H1 (cell line): ENCODE results near the gene TMEM187. TPM values are rescaled to one million over a fixed set of nuclear protein-coding genes. Genes with fewer than 3 reads are reported as not detected.

Source experiments
- CTCF ChIA-PET: fragments of 300-600 bp; sonication (Branson Sonifier 250); formaldehyde crosslinking; loops from one replicate; lab custom pipeline; 2021; ENCODE audit not compliant: partially characterized antibody; lab: Charles Lee
- POLR2A ChIA-PET: fragments of 300-600 bp; sonication (Branson Sonifier 250); formaldehyde crosslinking; loops from one replicate; lab custom pipeline; 2021; ENCODE audit warnings: inconsistent platforms; ENCODE audit not compliant: partially characterized antibody; lab: Charles Lee
- DNase-seq, 2 experiments: peaks; one replicate each; pipeline versions ENCODE4 v3.0.0 to v3.0.0-alpha.2; 2010 to 2022; ENCODE audit warnings: low spot score in 2 of 2, low read depth in 1 of 2, mixed read lengths in 1 of 2
- FAIRE-seq: peaks from 2 replicates; lab custom pipeline; 2011; peaks lifted over from hg19 to GRCh38; lab: Jason Lieb, UNC
- H2AFZ ChIP-seq: 2 replicates; pipeline ENCODE4 v1.8.1; 2012; ENCODE audit warnings: low read length, inconsistent platforms
- H2AK5ac ChIP-seq: 2 replicates; pipeline ENCODE4 v1.6.1; 2013; ENCODE audit warnings: low read depth, low read length
- H2BK120ac ChIP-seq: replicated peaks from 2 replicates; pipeline ENCODE3; 2013; ENCODE audit warnings: low read depth, low read length, inconsistent platforms
- H2BK12ac ChIP-seq: 2 replicates; pipeline ENCODE4 v1.6.1; 2013; ENCODE audit warnings: low read depth, low read length
- H2BK15ac ChIP-seq: 2 replicates; pipeline ENCODE4 v1.6.1; 2013; ENCODE audit warnings: low read length
- H2BK20ac ChIP-seq: 2 replicates; pipeline ENCODE4 v1.6.1; 2013; ENCODE audit warnings: low read length
- H2BK5ac ChIP-seq: 2 replicates; pipeline ENCODE4 v1.6.1; 2013; ENCODE audit warnings: low read depth, low read length
- H3K14ac ChIP-seq: 2 replicates; pipeline ENCODE4 v1.6.1; 2013; ENCODE audit warnings: inconsistent platforms; ENCODE audit not compliant: insufficient read length
- H3K18ac ChIP-seq: 2 replicates; pipeline ENCODE4 v1.6.1; 2013; ENCODE audit warnings: low read length; ENCODE audit errors: extremely low read depth
- H3K23ac ChIP-seq: 2 replicates; pipeline ENCODE4 v1.6.1; 2013; ENCODE audit warnings: inconsistent platforms; ENCODE audit not compliant: insufficient read length
- H3K23me2 ChIP-seq: 2 replicates; pipeline ENCODE4 v1.6.1; 2013; ENCODE audit warnings: low read depth, low read length
- H3K27ac ChIP-seq: 2 replicates; pipeline ENCODE4 v1.6.1; 2011; ENCODE audit warnings: low read depth, low read length, inconsistent platforms
- H3K27me3 ChIP-seq, 4 experiments: replicated peaks in 1 of 4; 1 replicate in 1 of 4; 2 replicates in 3 of 4; pipeline versions ENCODE4 v1.6.1 to v1.8.1; 2011 to 2013; ENCODE audit warnings: low read length in 3 of 4, mild to moderate bottlenecking in 3 of 4, inconsistent platforms in 2 of 4, mixed read lengths in 2 of 4, moderate library complexity in 1 of 4; ENCODE audit not compliant: control insufficient read depth in 3 of 4, insufficient read depth in 3 of 4; ENCODE audit errors: extremely low read depth in 1 of 4
- H3K36me3 ChIP-seq, 4 experiments: 2 replicates each; pipeline versions ENCODE4 v1.6.1 to v1.8.1; 2011 to 2013; ENCODE audit warnings: mild to moderate bottlenecking in 4 of 4, low read length in 3 of 4, moderate library complexity in 2 of 4, control low read depth in 1 of 4, inconsistent platforms in 1 of 4; ENCODE audit not compliant: insufficient read depth in 4 of 4, control insufficient read depth in 2 of 4
- H3K4ac ChIP-seq: replicated peaks from 2 replicates; pipeline ENCODE3; 2013; ENCODE audit warnings: low read length, low read depth, mixed read lengths, inconsistent platforms; ENCODE audit not compliant: insufficient read length
- H3K4me1 ChIP-seq, 4 experiments: replicated peaks in 1 of 4; 1 replicate in 1 of 4; 2 replicates in 3 of 4; pipeline versions ENCODE4 v1.6.1 to v1.8.1; 2011 to 2013; ENCODE audit warnings: low read length in 3 of 4, inconsistent platforms in 2 of 4, mixed read lengths in 1 of 4; ENCODE audit not compliant: insufficient read depth in 4 of 4, control insufficient read depth in 3 of 4
- H3K4me2 ChIP-seq, 2 experiments: 2 replicates each; pipeline versions ENCODE4 v1.6.1 to v1.8.1; 2011 to 2013; ENCODE audit warnings: low read depth in 2 of 2, low read length in 2 of 2, control low read depth in 1 of 2, inconsistent platforms in 1 of 2, mild to moderate bottlenecking in 1 of 2; ENCODE audit not compliant: insufficient read depth in 1 of 2
- H3K4me3 ChIP-seq, 4 experiments: fragments of 200-600, 300-600 bp in 1 of 4; sonication (generic), shearing (Covaris generic), sonication (Bioruptor Twin) in 1 of 4; 2 replicates each; pipeline versions ENCODE4 v1.5.1 to v1.8.1; 2011 to 2016; ENCODE audit warnings: low read length in 4 of 4, low read depth in 3 of 4, control low read depth in 2 of 4, inconsistent platforms in 2 of 4, mild to moderate bottlenecking in 2 of 4, mixed read lengths in 1 of 4, moderate library complexity in 1 of 4; ENCODE audit not compliant: insufficient read depth in 2 of 4; ENCODE audit errors: extremely low read depth in 1 of 4
- H3K56ac ChIP-seq: replicated peaks from 2 replicates; pipeline ENCODE3; 2013; ENCODE audit warnings: low read depth, mild to moderate bottlenecking, mixed read lengths, low read length, inconsistent platforms; ENCODE audit not compliant: insufficient read length
- H3K79me1 ChIP-seq: 2 replicates; pipeline ENCODE4 v1.6.1; 2013; ENCODE audit warnings: low read depth, low read length, control low read depth
- H3K79me2 ChIP-seq, 2 experiments: 2 replicates each; pipeline versions ENCODE4 v1.6.1 to v1.8.1; 2012 to 2013; ENCODE audit warnings: low read length in 2 of 2, mild to moderate bottlenecking in 2 of 2, inconsistent platforms in 1 of 2; ENCODE audit not compliant: insufficient read depth in 2 of 2, control insufficient read depth in 1 of 2
- H3K9ac ChIP-seq, 4 experiments: replicated peaks in 1 of 4; 1 replicate in 1 of 4; 2 replicates in 3 of 4; pipeline versions ENCODE4 v1.6.1 to v1.8.1; 2011 to 2013; ENCODE audit warnings: low read depth in 3 of 4, low read length in 3 of 4, control low read depth in 2 of 4, mild to moderate bottlenecking in 2 of 4, moderate library complexity in 2 of 4, inconsistent platforms in 1 of 4; ENCODE audit errors: extremely low read depth in 1 of 4
- H3K9me3 ChIP-seq, 2 experiments: 2 replicates each; pipeline versions ENCODE4 v1.6.1 to v1.8.1; 2012 to 2013; ENCODE audit warnings: mild to moderate bottlenecking in 2 of 2, moderate library complexity in 2 of 2, control low read depth in 1 of 2, inconsistent platforms in 1 of 2, low read depth in 1 of 2, low read length in 1 of 2, mixed read lengths in 1 of 2; ENCODE audit not compliant: insufficient read depth in 2 of 2
- H4K20me1 ChIP-seq, 2 experiments: replicated peaks in 1 of 2; 2 replicates each; pipeline versions ENCODE3 to v1.8.1; 2011 to 2013; ENCODE audit warnings: inconsistent platforms in 2 of 2, low read length in 2 of 2, mild to moderate bottlenecking in 1 of 2; ENCODE audit not compliant: insufficient read depth in 2 of 2, control insufficient read depth in 1 of 2
- H4K5ac ChIP-seq: 2 replicates; pipeline ENCODE4 v1.6.1; 2013; ENCODE audit warnings: low read length, low read depth, mixed read lengths, inconsistent platforms; ENCODE audit not compliant: insufficient read length
- H4K8ac ChIP-seq: 2 replicates; pipeline ENCODE4 v1.8.0; 2013; ENCODE audit warnings: mild to moderate bottlenecking, moderate library complexity, low read length, inconsistent platforms; ENCODE audit not compliant: insufficient read depth; ENCODE audit errors: extremely low read depth
- H4K91ac ChIP-seq: replicated peaks from 2 replicates; pipeline ENCODE3; 2013; ENCODE audit warnings: low read length, mixed read lengths, inconsistent platforms; ENCODE audit not compliant: insufficient read length
- CREB1 ChIP-seq: IDR thresholded peaks from 2 replicates; pipeline ENCODE4 v1.6.1; 2012; ENCODE audit warnings: inconsistent platforms
- EGR1 ChIP-seq: IDR thresholded peaks from 2 replicates; pipeline ENCODE4 v1.6.1; 2011; ENCODE audit warnings: low read depth, low read length, borderline replicate concordance
- JUND ChIP-seq: IDR thresholded peaks from 2 replicates; pipeline ENCODE4 v1.6.1; 2011; ENCODE audit warnings: mild to moderate bottlenecking, improper control_type of control experiment, low read length
- KDM4A ChIP-seq: IDR thresholded peaks from one replicate; pipeline ENCODE4 v1.7.1; 2012; ENCODE audit warnings: low read depth, mild to moderate bottlenecking, moderate library complexity, low read length, inconsistent platforms; ENCODE audit not compliant: severe bottlenecking
- POLR2AphosphoS5 ChIP-seq: IDR thresholded peaks from 2 replicates; pipeline ENCODE4 v1.6.1; 2011; ENCODE audit warnings: low read depth, low read length
- RFX5 ChIP-seq: IDR thresholded peaks from 2 replicates; pipeline ENCODE4 v1.6.1; 2011; ENCODE audit warnings: low read depth, low read length, improper control_type of control experiment, borderline replicate concordance
- SIN3A ChIP-seq, 2 experiments: IDR thresholded peaks in 1 of 2; conservative IDR thresholded peaks in 1 of 2; 2 replicates each; pipeline ENCODE4 v1.6.1; 2011 to 2012; ENCODE audit warnings: low read length in 2 of 2, improper control_type of control experiment in 1 of 2, low read depth in 1 of 2, mild to moderate bottlenecking in 1 of 2
- SIX5 ChIP-seq: IDR thresholded peaks from 2 replicates; pipeline ENCODE4 v1.6.1; 2011; ENCODE audit warnings: mild to moderate bottlenecking, low read depth, low read length
- TAF1 ChIP-seq: IDR thresholded peaks from 2 replicates; pipeline ENCODE4 v1.6.1; 2011; ENCODE audit warnings: mild to moderate bottlenecking, low read depth, low read length
- TCF12 ChIP-seq: IDR thresholded peaks from 2 replicates; pipeline ENCODE4 v1.6.1; 2011; ENCODE audit warnings: low read depth, mild to moderate bottlenecking, low read length
- WGBS, 2 experiments: shearing (Covaris generic) in 1 of 2; methylation state at CpG; one replicate each; pipeline versions ENCODE4 v1.1.6 to v1.1.7; 2013 to 2015; ENCODE audit warnings: low lambda C conversion rate in 2 of 2, mixed read lengths in 2 of 2, inconsistent platforms in 1 of 2, low coverage in 1 of 2, missing lambda C conversion rate in 1 of 2; ENCODE audit not compliant: insufficient replicate concordance in 2 of 2, insufficient coverage in 1 of 2, insufficient read length in 1 of 2; ENCODE audit errors: extremely low coverage in 1 of 2, missing lambda C conversion rate in 1 of 2; 5-methylcytosine and 5-hydroxymethylcytosine counted together
- polyA plus RNA-seq, 7 experiments: library from polyadenylated mRNA; depleted of rRNA in 3 of 7; stranded (reverse) in 5 of 7; unstranded in 2 of 7; fragments of >200 nt in 5 of 7; fragments of 200-250 nt in 2 of 7; gene quantifications; 1 replicate in 5 of 7; 2 replicates in 1 of 7; 4 replicates in 1 of 7; pipeline versions ENCODE4 v1.2.1 to v1.2.3, GENCODE V29; 2011 to 2013; ENCODE audit warnings: missing spikeins in 2 of 7, mixed read lengths in 2 of 7
- total RNA-seq: library from RNA; stranded (reverse); fragmentation: NEBNext Ultra II Directional; extraction: Animal tissue kit (Norgen Biotek cat#: 25700); gene quantifications from 2 replicates; pipeline ENCODE4 v1.2.1, GENCODE V29; 2021
- TF ChIP-seq, protein P1 (sequence below): IDR thresholded peaks from 2 replicates; pipeline ENCODE4 v1.6.1; 2011; ENCODE audit warnings: low read depth, mild to moderate bottlenecking, low read length; ENCODE audit not compliant: insufficient read depth
- TF ChIP-seq, protein P2 (sequence below): IDR thresholded peaks from 2 replicates; pipeline ENCODE4 v1.6.1; 2012; ENCODE audit warnings: inconsistent platforms

TMEM187 gene
- total and polyA plus RNA-seq, 2 of the 8 experiments (the other 6 are each of a cell fraction or from before 2014, with no cell fraction given) = 5.0 to 14.5 TPM

DNA sequence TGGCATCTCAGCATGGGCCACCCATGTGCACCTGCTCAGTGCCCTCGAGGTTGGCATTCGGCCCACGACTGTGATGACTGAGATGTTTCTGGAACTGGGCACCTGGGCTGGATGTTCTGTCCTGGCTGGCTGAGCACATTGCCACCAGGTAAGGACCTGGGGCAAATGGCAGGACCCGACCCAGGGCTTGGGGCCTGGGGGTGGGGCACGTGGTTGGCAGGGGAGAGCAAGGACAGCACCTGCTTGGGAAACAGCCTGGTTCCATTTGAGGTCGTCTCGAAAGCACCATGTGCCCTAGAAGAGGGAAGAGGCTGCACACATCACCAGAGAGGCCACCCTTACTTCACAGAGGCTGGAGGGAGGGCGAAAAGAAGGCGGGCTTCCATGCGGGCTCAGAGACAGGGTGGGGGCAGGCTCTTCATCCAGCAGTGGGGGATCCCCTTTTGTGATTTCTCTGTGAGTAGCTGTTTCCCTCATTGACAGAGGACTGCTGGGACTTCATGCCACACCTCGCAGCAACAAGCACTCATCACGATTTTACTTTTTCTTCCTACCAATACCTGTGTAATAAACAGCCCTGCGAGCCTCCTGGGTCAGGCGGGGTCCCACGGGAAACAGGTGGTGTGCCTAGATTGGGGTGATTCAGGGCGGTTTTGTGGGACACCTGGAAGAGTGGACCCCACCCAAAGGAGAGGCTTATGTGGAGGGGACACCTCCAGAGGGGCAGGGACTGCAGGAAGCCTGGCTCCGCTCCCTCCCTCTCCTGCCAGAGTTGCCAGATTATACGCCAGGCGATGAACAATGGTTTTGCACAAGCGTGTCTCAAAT is 12.0 kb downstream of the TMEM187 start:
- peaks cover 0 to 4% (median 0%) of the 10 kb centered on the region in 4 experiments; a peak in 1 of 7 replicates for H3K4me1 ChIP-seq
- H4K91ac ChIP-seq = no peak overlapping the region
- no peak overlapping the region for H2BK120ac ChIP-seq
- no peaks in the 10 kb centered on the region for H3K27me3 ChIP-seq
- no peak overlapping the region for H3K9ac ChIP-seq
- H2AK5ac ChIP-seq = no peak overlapping the region
- DNase-seq (no peak), FAIRE-seq (no peak)
- H3K23me2 ChIP-seq = no peaks in the 10 kb centered on the region
- no peak overlapping the region for H3K14ac ChIP-seq
- H3K36me3 ChIP-seq = no peaks in the 10 kb centered on the region
- no peak overlapping the region for H2AFZ ChIP-seq
- H3K9me3 ChIP-seq = no peaks in the 10 kb centered on the region
- no peak overlapping the region for H4K5ac ChIP-seq
- no peaks in the 10 kb centered on the region for H4K20me1 ChIP-seq
- H3K23ac ChIP-seq = no peak overlapping the region
- no peak overlapping the region for H3K4ac ChIP-seq
- no peak overlapping the region for H3K56ac ChIP-seq
- no peak overlapping the region for H3K27ac ChIP-seq
- no peak overlapping the region for H4K8ac ChIP-seq
- no peaks in the 10 kb centered on the region for H3K79me1 ChIP-seq
- no peak overlapping the region for H3K4me3 ChIP-seq
- 88% methylated on average over 12 of the region's 20 CpGs; no CpG with 5 or more reads in 1 of the 2 experiments for WGBS, 2 experiments
- no peak overlapping the region for H2BK5ac ChIP-seq
- H3K79me2 ChIP-seq = no peaks in the 10 kb centered on the region
- ChIA-PET POLR2A (interaction anchor here (0.6 to 1.6 kb wide), 4 partner anchors 9 to 40 kb away, joined by 3 read pairs; partner anchors contain the start of gene TMEM187), CTCF (no interaction called here)
- no peak overlapping the region for H2BK15ac ChIP-seq
- H3K4me2 ChIP-seq = no peak overlapping the region
- H2BK20ac ChIP-seq = no peak overlapping the region
- no peak overlapping the region for H3K18ac ChIP-seq
- no peak overlapping the region for H2BK12ac ChIP-seq
- TF ChIP-seq TAF1 (no peak), POLR2AphosphoS5 (no peak), SIN3A (conservative IDR thresholded peaks at IDR 0.05 in 1 of 2, IDR thresholded peaks at IDR 0.05 in 1 of 2; ENCODE audit: low read depth in 1 of 2, low read length in 2 of 2) (no peak), CREB1 (no peak), TCF12 (no peak), KDM4A (no peak), JUND (no peak), SIX5 (no peak), RFX5 (no peak), EGR1 (no peak)
- TF ChIP-seq, protein P1, sequence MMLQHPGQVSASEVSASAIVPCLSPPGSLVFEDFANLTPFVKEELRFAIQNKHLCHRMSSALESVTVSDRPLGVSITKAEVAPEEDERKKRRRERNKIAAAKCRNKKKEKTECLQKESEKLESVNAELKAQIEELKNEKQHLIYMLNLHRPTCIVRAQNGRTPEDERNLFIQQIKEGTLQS = no peak
- TF ChIP-seq, protein P2, sequence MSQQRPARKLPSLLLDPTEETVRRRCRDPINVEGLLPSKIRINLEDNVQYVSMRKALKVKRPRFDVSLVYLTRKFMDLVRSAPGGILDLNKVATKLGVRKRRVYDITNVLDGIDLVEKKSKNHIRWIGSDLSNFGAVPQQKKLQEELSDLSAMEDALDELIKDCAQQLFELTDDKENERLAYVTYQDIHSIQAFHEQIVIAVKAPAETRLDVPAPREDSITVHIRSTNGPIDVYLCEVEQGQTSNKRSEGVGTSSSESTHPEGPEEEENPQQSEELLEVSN = no peak
